Superior temporal gyrus (tissue), 1 donor: ENCODE measurements around the gene TSPAN12.

Source experiments
- DNase-seq: peaks from one replicate; pipeline ENCODE4 v3.0.0-alpha.2; 2016; ENCODE audit errors: extremely low spot score

Gene TSPAN12

DNA sequence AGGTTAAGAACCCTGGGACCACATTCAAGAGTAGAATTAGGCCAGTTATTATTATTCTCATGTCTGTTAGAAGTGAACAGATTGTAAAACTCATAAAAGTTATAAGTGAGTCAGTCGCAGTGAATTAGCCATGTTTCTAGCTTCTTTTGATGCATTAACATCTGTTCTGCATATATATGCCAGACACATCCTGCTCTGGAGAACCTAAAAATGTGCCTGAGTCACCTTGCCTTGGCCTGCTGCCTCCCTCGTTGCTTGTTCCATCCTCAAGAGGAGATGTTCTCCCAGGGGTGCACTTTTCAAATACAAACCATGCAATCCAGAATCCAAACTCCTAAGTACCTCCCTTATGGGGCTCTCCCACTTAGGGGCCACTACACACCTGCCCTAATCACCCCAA, 14.8 kb downstream of the TSPAN12 start:
- no peak for DNase-seq

DNA sequence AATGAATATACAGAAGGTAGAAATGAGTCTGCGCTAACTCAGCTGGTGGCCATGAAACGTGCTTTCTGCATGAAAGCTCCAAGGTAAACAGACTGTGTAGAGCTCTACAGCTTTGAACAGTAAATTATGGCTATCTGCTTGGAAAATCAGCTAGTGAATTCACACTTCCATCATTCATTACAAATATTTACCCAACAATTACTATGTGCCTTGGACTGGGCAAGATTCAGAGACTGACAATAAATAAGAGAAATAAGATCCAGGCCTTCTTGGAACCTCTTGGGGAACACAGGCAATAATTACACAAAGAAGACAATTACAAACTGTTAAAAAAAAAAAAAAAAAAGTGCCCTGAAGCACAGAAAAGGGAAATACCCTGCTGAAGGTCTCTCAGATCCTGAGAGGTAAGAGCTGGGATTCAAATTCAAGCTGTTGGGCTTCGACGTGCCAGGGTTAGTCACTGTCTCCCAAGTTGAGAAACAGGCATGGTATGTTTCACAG, 15.8 kb downstream of the TSPAN12 start:
- DNase-seq, result no peak

GRCh38 chr7:120841608-120842007, 16.3 kb downstream of the TSPAN12 start:
- DNase-seq, result no peak

GRCh38 chr7:120838281-120838682, 19.7 kb downstream of the TSPAN12 start:
- DNase-seq, result no peak

- DNase-seq, result no peak
These were observed 20.3 kb downstream of the TSPAN12 start for GRCh38 chr7:120837599-120837998.

- no peak for DNase-seq
These were observed 21.3 kb downstream of the TSPAN12 start for GRCh38 chr7:120836556-120837115.

DNA sequence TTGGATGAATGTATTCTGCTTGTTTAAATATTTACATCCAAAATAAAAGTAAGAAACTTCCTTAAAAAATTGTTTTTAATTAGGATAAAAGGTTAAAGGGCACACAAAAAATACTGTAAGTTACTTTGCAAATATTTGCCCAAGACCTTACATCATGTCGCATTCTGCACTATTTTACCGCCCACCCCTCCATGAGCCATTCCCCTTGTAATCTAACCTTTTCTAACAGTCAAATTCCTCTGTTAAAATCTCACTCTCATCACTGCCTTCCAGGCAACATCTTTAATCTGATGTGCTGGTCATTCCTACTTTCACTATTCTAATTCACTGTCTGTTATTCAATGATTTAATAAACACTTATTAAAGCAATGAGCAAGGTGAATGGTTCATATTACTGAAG, 23.2 kb downstream of the TSPAN12 start:
- DNase-seq, result no peak

- no peak for DNase-seq
These were observed 24.4 kb downstream of the TSPAN12 start for GRCh38 chr7:120833546-120833945.

- DNase-seq, result no peak
These were observed 25.1 kb downstream of the TSPAN12 start for GRCh38 chr7:120832803-120833202.

GRCh38 chr7:120831260-120831659, 26.7 kb downstream of the TSPAN12 start:
- DNase-seq, result no peak

- DNase-seq, result no peak
These were observed 28.5 kb downstream of the TSPAN12 start for GRCh38 chr7:120829487-120829886.

DNA sequence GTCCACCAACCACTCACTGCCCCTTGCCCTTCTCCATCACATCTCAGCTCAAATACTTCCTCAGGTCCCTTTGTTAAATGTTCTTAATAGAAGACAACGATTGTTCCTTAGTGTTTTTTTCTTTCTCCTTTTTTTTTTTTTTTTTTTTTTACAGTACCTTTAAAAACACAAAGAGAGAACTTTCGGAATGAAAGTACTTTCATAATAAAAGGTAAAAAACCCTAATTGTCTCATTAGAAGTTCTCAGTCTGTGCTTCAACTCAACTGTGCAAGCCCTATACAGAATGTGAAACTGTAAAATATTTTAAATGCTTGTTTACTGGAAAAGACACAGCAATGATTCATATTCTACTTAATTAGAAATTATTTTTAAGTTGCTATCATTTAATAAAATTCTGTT, 29.4 kb downstream of the TSPAN12 start:
- DNase-seq, result no peak

- DNase-seq, result no peak
These were observed 30.4 kb downstream of the TSPAN12 start for GRCh38 chr7:120827371-120828118.

GRCh38 chr7:120825576-120825975, 32.4 kb downstream of the TSPAN12 start:
- DNase-seq, result no peak

DNA sequence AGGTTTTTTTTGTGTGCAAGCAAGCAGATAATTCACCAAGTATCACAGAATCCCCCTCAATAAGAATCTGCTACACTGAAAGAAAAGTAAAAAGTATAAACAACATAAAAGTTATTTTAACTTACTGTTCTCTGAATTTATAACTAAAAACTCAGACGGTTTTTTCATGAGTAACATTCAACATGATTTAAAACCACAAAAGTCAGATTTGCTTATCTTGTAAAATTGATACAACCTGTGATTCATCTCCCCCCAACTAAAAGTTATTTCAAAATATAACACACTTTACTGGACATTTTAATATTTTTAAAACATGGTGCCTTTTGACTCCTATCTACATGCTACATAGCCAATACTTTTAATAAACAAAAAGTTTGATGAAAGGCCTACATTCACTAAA, 32.8 kb downstream of the TSPAN12 start:
- no peak for DNase-seq

DNA sequence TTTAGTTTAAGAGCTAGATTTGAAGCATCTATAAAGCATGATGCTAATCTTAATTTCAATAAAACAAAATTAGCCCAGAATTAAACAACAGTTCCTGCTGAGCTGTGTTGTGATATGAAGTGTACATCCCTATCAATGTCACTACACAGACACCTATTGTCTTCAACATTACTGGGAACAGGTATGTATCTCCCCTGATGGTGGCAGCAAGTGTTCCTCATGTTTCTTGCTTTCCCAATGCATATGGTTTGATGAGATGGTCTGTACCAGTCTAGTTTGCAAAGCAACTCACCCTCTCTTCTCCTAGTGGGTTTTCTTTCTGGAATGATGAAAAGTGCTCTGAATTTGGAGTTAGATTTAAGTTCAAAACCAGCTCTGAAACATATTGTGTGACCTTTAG, 38.1 kb downstream of the TSPAN12 start:
- no peak for DNase-seq

DNA sequence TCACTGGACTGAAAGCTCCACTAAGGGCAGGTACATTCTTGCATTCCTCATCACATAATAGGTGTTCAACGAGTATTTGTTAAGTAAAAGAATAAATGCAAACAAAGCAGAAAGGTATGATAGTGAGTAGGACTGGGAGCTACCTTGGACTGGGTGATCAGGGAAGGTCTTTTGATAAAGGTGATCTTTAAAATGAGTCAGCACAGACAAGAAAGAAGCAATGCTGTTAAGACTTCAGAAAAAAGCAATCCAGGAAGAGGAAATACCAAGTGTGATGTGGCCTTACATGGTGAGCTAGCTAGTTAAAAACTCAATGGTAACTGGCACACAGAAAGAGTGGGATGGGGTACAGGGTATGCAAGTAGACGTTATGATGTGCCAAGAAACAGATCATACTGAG, 40.1 kb downstream of the TSPAN12 start:
- no peak for DNase-seq

DNA sequence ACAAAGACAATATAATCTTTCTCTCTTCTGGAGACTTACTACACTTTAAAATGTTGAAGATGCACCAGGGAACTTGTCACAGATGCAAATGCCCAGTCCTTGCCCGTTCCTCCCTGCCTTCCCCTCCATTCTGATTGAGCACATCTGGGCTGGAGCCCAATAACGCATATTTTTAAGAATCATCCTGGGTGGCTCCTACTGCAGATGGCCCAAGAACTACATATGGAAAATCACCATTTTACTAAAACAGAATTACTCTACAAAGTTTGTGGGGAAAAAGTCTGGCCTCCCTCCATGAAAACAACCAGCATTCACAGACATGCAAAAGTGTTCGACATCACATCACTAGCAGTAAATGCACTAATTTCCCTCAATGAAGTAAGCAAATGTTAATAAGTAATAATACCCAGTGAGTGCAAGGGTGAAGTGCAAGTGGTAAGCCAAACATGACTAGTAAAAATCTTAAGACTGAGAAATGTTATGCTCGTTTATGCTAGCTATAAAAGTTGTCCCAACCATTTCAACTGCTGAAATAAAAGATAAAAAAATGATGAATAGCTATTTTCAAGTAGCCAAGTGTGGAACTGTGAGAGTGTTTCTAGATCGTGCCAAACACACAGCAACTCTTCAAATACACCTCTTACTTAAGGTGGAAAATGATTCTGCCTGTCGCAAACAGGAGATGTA, 43.5 kb downstream of the TSPAN12 start:
- DNase-seq, result no peak

DNA sequence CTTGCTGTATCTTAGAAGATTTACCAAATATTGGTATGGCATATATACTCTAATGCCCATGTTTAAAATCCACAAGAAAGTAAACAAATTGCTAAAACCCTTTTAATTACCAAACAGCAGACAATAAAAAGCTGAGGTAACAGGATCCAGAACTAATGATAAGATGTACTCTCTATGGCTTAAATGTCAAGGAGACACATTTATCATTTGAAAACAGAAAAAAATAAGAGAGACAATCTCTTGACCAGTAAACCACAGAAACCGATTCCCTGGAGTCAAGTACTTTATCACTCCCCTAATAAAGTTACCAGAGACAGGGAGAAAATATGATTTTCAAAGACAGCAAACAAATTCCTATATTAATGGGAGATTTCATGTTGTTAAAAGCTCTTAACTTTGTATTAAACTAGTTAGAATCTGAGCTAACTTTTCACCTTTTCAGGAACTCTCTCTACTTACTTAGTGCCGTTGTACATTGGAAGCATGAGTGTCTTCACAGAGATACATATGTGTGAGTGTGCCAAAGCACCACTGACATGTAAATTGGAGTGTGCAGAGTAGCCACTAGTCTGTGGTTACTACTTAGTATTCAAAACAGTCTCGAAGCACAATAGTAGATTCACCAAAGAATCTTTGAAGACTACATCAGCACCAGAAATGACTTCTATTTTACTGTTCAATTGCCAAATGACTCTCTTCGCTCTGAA, 44.2 kb downstream of the TSPAN12 start:
- DNase-seq, result no peak

- DNase-seq, result no peak
These were observed 44.9 kb downstream of the TSPAN12 start for GRCh38 chr7:120813089-120813488.

DNA sequence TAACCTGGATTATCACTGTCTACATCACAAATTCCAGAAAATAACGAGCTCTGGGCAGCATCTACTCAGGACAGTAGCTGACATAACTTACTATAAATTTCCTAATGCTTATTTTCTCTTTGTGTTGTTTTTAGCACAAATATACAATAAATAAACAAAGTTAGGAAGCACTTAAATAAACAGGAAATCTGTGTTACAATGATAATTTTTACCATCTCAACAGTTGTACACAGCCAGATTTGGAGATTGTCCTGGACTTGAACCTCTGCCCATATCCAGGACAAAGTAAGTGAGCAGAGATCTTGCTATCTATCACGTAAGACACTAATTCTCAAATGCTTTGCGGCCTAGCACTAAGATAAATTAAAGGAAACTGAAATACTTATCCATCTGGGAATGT, 48.7 kb downstream of the TSPAN12 start:
- no peak for DNase-seq

GRCh38 chr7:120807390-120807789, 50.6 kb downstream of the TSPAN12 start:
- DNase-seq, result no peak
